Activated T-helper 1 cell treated with anti-CD3 and anti-CD28 coated beads, Interleukin-12 subunit alpha, Interleukin-12 subunit beta, Interleukin-2, Interleukin-4 antibody, amounts not matched to agents 30 ng/mL and 10 ng/mL and 1 ng/mL, durations not matched to agents 14 hours and 24 hours and 36 hours (primary cell): ENCODE data around the gene CC2D1A. TPM values are rescaled to one million over a fixed set of nuclear protein-coding genes. Genes with fewer than 3 reads are reported as not detected.

Experiments
- DNase-seq: peaks from one replicate; pipeline ENCODE4 v3.0.0; 2021; ENCODE audit warnings: low spot score
- H3K27ac Mint-ChIP-seq: one replicate; pipeline ENCODE4 v1.8.0; 2021; ENCODE audit warnings: mild to moderate bottlenecking, mixed read lengths
- H3K27me3 Mint-ChIP-seq: one replicate; pipeline ENCODE4 v1.8.0; 2022; ENCODE audit warnings: mild to moderate bottlenecking, moderate library complexity, mixed read lengths; ENCODE audit not compliant: insufficient read depth
- H3K36me3 Mint-ChIP-seq: one replicate; pipeline ENCODE4 v1.8.0; 2021; ENCODE audit warnings: low read depth, mixed read lengths
- H3K4me1 Mint-ChIP-seq: one replicate; pipeline ENCODE4 v1.8.0; 2021; ENCODE audit warnings: low read depth, mixed read lengths
- H3K4me3 Mint-ChIP-seq: one replicate; pipeline ENCODE4 v1.8.0; 2021; ENCODE audit warnings: mild to moderate bottlenecking, moderate library complexity, mixed read lengths
- H3K9me3 Mint-ChIP-seq: one replicate; pipeline ENCODE4 v1.8.0; 2021; ENCODE audit warnings: mixed read lengths
- intact Hi-C: fragments of 100-400 bp; cut with micrococcal nuclease; formaldehyde crosslinking; loops from one replicate; pipeline ENCODE4 v1.15.1; 2024
- total RNA-seq: library from RNA; stranded (reverse); gene quantifications from 2 replicates; pipeline ENCODE4 v1.2.3, GENCODE V29; 2022

CC2D1A gene
- total RNA-seq, 1 donor from 2014 or later = 45.6 TPM

DNA sequence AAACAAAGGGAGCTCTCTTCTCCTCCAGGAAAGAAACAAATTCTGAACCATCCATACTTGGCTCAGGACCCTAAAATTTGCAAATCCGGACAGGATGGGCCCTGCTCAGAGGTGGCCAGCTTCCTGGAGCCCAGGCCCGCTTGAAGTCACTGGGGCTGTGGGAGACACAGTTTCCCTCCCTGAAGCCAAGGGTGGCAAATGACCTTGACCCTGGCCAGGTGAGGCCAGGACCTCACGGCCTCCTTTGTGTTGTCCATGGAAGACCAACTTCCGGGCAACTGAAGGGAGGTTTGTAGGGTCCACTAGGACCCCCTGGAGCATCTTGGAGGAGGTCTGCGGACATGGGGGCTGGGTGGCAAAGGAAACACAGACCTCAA is 23.6 kb upstream of the CC2D1A start:
- no peak for DNase-seq
- H3K4me3 Mint-ChIP-seq = peak overlapping the region; percentile 66
- no peaks in the 10 kb centered on the region for H3K9me3 Mint-ChIP-seq
- peaks cover 6% of the 10 kb centered on the region for H3K27me3 Mint-ChIP-seq
- peaks cover 27% of the 10 kb centered on the region for H3K4me1 Mint-ChIP-seq
- intact Hi-C loops = loop anchor here (5.0 to 10.0 kb wide), 3 partner anchors 312 to 605 kb away; no protein-coding TSS in a partner anchor
- no peaks in the 10 kb centered on the region for H3K36me3 Mint-ChIP-seq
- peak overlapping the region; percentile 89 for H3K27ac Mint-ChIP-seq

DNA sequence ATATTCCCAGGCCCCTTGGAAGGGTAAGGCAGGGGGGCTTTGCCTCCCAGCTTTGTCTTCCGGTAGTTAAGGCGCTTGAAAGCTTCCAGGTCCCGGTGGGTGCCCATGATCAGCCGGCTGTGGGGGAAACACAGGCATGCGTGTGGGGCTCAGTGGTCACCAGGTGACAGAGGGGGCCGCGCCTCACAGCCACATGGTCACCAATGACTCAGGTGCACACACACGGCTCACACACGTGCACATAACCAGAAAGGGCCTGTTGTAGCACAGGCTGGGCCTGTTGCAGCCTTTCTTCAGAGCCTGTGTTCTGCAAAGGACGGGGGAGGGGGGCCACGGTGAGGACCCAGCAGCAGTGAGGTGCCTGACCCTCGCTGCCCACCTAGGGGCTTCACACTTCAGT is 23.2 kb upstream of the CC2D1A start:
- Mint-ChIP-seq H3K4me1 (peaks cover 27% of the 10 kb centered on the region), H3K4me3 (no peak overlapping the region), H3K9me3 (no peaks in the 10 kb centered on the region), H3K27me3 (peaks cover 6% of the 10 kb centered on the region), H3K27ac (no peak overlapping the region), H3K36me3 (no peaks in the 10 kb centered on the region)
- DNase-seq = no peak
- intact Hi-C loops = loop anchor here (5.0 to 10.0 kb wide), 3 partner anchors 312 to 604 kb away; no protein-coding TSS in a partner anchor

DNA sequence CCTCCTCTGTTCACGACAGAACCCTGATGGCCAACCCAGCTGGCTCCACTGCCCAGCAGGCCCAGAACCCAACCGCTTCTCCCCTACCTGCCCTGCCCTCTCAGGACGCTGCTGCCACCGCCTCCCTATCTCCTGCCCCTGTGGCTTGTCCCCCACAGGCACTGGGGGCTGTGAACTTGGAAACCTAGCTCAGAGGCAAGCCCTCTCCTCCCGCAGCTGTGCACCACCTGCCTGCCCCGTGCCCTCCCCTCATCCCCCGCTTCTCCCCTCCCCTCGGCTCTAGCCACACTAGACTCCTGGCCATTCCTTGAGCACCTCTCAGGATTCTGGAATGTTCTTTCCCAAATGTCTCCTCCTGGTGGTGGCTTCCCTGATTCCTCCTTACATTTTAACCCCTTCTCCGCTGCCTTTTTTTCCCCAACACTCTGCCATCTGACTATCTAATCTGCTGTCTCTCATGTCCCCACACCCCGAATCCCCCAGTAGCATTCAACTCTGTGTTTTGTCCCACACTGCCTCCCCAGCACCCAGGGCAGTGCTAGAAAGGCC is 22.4 kb upstream of the CC2D1A start:
- Mint-ChIP-seq H3K27me3 (peaks cover 4% of the 10 kb centered on the region), H3K36me3 (no peaks in the 10 kb centered on the region), H3K27ac (no peak overlapping the region), H3K4me1 (peaks cover 27% of the 10 kb centered on the region), H3K4me3 (no peak overlapping the region), H3K9me3 (no peaks in the 10 kb centered on the region)
- intact Hi-C loops = loop anchor here (5.0 to 10.0 kb wide), 3 partner anchors 311 to 604 kb away; no protein-coding TSS in a partner anchor
- DNase-seq = no peak

DNA sequence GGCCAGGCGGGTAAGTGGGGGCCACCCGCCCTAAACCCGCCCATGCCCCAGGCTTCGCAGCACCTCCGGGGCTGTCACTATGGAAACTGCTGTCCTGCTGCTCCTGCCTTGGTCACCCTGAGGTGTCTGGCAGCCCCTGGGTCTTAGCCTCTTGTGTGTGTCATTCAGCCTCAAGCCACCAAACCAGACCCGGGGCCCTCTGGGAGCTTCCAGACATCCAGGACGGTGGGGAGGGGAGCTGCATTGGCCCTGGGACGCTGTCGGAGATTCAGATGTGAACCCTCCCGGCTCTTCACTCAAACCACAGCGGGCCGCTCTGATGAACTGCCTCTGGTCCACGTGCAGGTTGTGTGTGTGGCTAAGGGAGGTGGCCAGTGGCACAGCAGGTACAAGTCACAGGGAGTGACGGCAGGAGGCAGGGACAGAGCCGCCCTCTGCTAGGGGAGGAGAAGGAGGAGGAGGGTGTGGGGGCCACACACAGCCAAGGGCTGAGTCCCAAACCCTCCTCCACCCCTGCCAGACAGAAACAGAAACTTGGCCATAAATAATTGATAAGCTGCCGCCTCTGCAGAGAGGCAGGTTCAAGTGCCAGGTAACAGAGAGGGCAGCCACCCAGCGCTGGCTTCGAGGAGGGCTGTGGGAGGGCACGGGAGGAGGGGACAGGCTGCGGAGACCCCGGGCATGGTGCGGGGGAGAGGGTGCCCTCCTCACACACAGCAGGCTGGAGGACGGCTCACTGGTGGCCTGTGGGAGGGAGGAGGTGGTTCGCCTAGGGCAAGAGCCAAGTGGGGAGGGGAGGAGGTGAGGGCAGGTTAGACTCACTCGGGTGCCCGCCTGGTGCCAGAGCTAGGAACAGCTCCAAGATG is 21.0 kb upstream of the CC2D1A start:
- Mint-ChIP-seq H3K9me3 (no peaks in the 10 kb centered on the region), H3K4me3 (no peak overlapping the region)
- intact Hi-C loops = loop anchor here (5.0 to 10.0 kb wide), 3 partner anchors 310 to 602 kb away; no protein-coding TSS in a partner anchor

DNA sequence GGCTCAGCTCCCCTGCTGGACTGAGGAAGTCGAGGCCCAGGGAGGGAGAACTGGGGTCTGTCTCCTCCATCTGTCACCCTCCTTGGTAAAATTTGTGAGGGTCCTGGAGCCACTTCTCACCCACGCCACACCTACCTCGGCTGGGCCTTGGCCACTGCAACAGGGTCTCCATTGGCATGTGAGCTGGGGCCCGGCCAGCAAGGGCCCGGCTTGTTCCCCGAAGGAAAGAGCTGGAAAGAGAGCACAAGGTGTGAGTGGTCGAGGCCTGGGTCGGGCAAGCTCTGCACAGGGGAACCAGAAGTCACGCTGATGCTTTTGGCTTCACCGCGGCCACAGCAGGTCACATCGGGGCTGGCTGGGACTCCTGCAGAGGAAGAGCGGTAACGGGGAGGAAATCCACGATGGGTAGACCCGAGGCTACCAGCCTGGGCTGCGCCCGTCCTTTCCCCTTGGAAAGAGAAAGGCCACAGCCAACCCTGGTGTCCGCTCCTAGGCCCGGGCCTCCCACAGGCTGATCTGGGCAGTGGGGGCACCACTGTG is 20.1 kb upstream of the CC2D1A start:
- no peak for DNase-seq
- intact Hi-C loops = loop anchor here (10.0 kb wide), 2 partner anchors 309 to 459 kb away; no protein-coding TSS in a partner anchor
- H3K36me3 Mint-ChIP-seq = no peaks in the 10 kb centered on the region

More for the DNA sequence above, 21.0 kb upstream of the CC2D1A start:
- no peak overlapping the region for H3K27ac Mint-ChIP-seq
- H3K27me3 Mint-ChIP-seq = peaks cover 4% of the 10 kb centered on the region
- DNase-seq = no peak
- peaks cover 27% of the 10 kb centered on the region for H3K4me1 Mint-ChIP-seq
- H3K36me3 Mint-ChIP-seq = no peaks in the 10 kb centered on the region

DNA sequence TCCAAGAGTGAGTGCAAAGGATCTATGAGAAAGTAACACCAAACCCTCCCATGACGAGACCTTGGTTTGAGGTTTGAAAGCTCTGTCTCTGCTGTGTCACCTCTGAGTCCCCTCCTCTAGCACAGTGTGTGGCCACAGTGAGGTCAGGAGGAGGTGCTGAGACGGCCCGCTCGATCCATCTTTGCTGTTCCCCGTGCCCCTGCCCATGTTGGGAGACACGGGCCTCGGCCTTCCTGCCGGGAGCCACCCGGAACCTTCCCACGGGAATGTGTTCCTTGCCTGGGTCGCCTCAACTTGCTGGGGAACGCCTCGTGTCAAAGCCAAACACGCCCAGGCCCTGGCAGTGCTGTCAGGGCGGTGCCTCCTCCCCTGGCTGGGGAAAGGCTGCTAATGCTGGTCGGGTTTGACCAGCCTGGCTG is 19.0 kb upstream of the CC2D1A start:
- Mint-ChIP-seq H3K4me3 (no peak overlapping the region), H3K36me3 (no peaks in the 10 kb centered on the region), H3K27me3 (peaks cover 4% of the 10 kb centered on the region), H3K9me3 (no peaks in the 10 kb centered on the region), H3K4me1 (peaks cover 9% of the 10 kb centered on the region), H3K27ac (no peak overlapping the region)
- DNase-seq = no peak
- intact Hi-C loops = loop anchor here (10.0 kb wide), 2 partner anchors 308 to 458 kb away; no protein-coding TSS in a partner anchor

More for the DNA sequence above, 20.1 kb upstream of the CC2D1A start:
- Mint-ChIP-seq H3K4me1 (peaks cover 21% of the 10 kb centered on the region), H3K4me3 (no peak overlapping the region), H3K27me3 (peaks cover 4% of the 10 kb centered on the region), H3K27ac (no peak overlapping the region), H3K9me3 (no peaks in the 10 kb centered on the region)

DNA sequence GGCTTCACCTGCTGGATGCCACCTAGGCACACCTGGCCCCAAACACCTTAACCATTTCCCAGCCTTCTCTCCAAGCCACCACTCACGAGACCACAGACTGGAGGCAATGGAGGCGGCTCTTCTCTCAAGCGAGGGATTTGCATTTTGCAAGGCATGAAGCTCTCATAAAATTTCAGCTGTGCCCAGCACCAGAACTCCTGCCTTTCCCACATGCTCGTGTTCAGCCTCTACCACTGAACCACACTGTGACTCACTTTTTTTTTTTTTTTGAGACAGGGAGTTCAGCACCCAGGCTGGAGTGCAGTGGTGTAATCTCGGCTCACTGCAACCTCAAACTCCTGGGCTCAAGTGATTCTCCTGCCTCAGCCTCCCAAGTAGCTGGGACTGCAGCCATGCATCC is 18.5 kb upstream of the CC2D1A start:
- Mint-ChIP-seq H3K4me1 (peaks cover 4% of the 10 kb centered on the region), H3K9me3 (no peaks in the 10 kb centered on the region), H3K27ac (no peak overlapping the region), H3K27me3 (peaks cover 4% of the 10 kb centered on the region), H3K36me3 (no peaks in the 10 kb centered on the region), H3K4me3 (no peak overlapping the region)
- no peak for DNase-seq
- intact Hi-C loops = loop anchor here (10.0 kb wide), 2 partner anchors 307 to 457 kb away; no protein-coding TSS in a partner anchor

DNA sequence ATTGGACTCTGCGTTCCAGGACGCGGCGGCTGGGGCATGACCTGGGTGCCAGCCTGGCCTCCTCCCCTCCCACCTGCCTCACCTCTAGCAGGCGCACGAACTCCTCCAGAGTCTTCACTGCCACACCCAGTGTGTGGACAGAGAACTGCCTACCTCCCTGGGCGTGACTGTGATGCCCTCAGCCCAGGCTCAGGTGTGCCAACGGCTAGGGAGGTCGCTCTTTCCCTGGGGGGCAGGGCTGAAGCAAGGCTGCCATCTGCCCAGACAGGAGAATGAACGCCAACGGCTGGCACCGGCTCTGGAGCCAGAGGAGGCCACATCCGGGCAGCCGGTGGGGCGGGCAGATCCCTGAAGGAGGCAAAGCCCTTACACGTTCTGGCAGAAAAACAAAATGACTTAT is 17.7 kb upstream of the CC2D1A start:
- Mint-ChIP-seq H3K4me1 (no peaks in the 10 kb centered on the region), H3K4me3 (no peak overlapping the region), H3K36me3 (no peaks in the 10 kb centered on the region), H3K27ac (no peak overlapping the region), H3K9me3 (no peaks in the 10 kb centered on the region), H3K27me3 (peaks cover 4% of the 10 kb centered on the region)
- no peak for DNase-seq
- intact Hi-C loops = loop anchor here (10.0 kb wide), 2 partner anchors 307 to 457 kb away; no protein-coding TSS in a partner anchor

DNA sequence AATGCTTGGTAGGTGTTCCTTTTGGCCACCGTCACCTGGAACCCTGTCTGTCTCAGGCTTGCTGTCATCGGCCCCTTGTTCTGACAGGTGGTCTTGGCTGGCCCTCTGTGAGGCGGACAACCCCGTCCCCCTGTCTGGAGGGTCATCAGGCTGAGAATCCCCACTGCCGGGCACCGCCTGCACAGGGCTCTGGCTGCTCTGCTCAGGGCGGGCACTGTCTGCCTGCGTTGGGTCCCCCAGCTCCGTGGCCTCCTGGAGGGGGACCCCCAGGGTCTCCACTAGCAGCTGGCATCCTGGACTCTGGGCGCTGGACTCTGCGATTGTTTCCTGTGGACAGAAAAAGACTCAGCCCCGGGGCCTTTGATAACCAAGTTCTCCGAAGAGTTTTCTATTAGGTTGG is 15.9 kb upstream of the CC2D1A start:
- H3K27ac Mint-ChIP-seq = no peak overlapping the region

DNA sequence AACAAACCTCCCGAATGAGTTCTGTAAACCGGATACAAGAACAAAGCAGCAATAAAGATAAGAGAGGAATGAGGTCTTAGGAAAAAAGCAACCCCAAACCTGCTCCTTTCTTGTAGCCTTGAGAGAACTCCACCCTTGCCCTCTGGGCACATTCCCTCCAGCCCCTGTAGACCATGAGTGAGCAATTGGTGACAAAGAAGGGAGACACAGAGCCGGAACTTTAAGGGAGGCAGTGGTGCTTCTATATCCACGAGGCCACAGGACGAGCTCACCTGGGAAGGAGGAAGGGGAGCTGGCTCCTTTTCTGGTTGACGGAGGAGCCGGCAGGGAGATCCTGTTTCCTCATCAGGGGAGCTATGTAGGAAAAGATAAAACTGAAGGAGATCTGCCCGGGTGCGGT is 13.1 kb upstream of the CC2D1A start:
- intact Hi-C loops = no loop called here
- no peaks in the 10 kb centered on the region for H3K4me1 Mint-ChIP-seq

More for the DNA sequence above, 15.9 kb upstream of the CC2D1A start:
- intact Hi-C loops = no loop called here
- Mint-ChIP-seq H3K36me3 (no peaks in the 10 kb centered on the region), H3K4me1 (no peaks in the 10 kb centered on the region), H3K4me3 (no peak overlapping the region), H3K27me3 (no peaks in the 10 kb centered on the region), H3K9me3 (no peaks in the 10 kb centered on the region)
- no peak for DNase-seq

DNA sequence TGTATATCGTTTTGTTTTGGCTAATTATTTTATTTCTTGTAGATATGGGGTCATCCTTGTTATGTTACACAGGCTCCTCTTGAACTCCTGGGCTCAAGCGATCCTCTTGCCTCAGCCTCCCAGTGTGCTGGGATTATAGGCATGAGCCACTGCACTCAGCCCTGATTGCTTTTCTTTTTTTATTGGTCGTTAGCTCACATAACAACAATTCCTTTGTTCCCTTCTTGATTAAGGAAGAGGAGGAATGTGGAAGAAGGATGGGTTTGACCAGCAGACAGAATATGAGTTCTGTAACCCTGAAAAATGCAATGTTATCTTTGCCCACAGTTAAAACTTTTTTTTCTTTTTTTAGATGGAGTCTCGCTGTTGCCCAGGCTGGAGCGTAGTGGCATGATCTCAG is 11.4 kb upstream of the CC2D1A start:
- Mint-ChIP-seq H3K27ac (no peak overlapping the region), H3K4me3 (no peak overlapping the region), H3K36me3 (no peaks in the 10 kb centered on the region), H3K9me3 (no peaks in the 10 kb centered on the region), H3K4me1 (no peaks in the 10 kb centered on the region), H3K27me3 (no peaks in the 10 kb centered on the region)
- DNase-seq = no peak
- intact Hi-C loops = no loop called here

More for the DNA sequence above, 13.1 kb upstream of the CC2D1A start:
- Mint-ChIP-seq H3K9me3 (no peaks in the 10 kb centered on the region), H3K36me3 (no peaks in the 10 kb centered on the region), H3K27ac (no peak overlapping the region), H3K27me3 (no peaks in the 10 kb centered on the region), H3K4me3 (no peak overlapping the region)
- no peak for DNase-seq

DNA sequence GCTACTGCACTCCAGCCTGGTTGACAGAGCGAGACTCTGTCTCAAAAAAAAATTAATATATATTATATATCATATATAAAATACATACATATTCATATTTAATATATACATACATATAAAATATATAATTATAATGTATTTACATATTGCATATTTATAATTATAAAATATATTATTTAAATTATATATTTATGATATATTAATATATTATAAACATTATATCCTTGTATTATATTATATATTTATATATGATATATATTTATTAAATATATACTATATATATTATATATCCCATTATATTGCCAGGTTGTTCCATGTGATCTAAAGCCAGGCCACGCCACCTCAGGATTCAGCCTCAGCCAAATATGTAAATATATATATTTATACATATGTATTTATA is 9.8 kb upstream of the CC2D1A start:
- no peak for DNase-seq
- Mint-ChIP-seq H3K36me3 (no peaks in the 10 kb centered on the region), H3K27me3 (peaks cover 2% of the 10 kb centered on the region), H3K4me3 (no peak overlapping the region), H3K9me3 (no peaks in the 10 kb centered on the region), H3K27ac (no peak overlapping the region), H3K4me1 (no peaks in the 10 kb centered on the region)
- intact Hi-C loops = no loop called here

DNA sequence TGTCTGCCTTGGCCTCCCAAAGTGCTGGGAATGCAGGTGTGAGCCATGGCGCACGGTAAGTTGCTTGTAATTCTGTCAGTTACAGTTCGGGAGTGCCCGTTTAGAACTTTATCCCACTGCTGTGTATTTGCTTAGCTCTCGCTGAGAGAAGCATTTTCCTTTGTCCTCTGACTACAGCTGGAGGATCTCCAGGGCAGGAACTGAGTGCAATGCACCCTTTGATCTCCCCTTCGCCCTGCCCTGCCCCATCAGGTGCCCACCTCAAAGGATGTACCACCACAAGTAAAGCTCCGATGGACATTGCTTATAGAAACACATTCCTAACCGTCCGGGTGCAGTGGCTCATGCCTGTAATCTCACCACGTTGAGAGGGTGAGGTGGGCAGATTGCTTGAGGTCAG is 6.6 kb upstream of the CC2D1A start:
- intact Hi-C loops = no loop called here
- DNase-seq = no peak
- Mint-ChIP-seq H3K27ac (no peak overlapping the region), H3K27me3 (peaks cover 2% of the 10 kb centered on the region), H3K4me1 (no peaks in the 10 kb centered on the region), H3K4me3 (no peak overlapping the region), H3K36me3 (no peaks in the 10 kb centered on the region), H3K9me3 (no peaks in the 10 kb centered on the region)
